Measurements from ENCODE around the gene TMOD1.

The TMOD1 gene

GRCh38 chr9:97599314-97599846, 97.9 kb downstream of the TMOD1 start:
- no peak for DNase-seq (ENCODE audit: low spot score)
- ChIA-PET CTCF (interaction anchor here (0.5 to 2.4 kb wide), 45 partner anchors 8 to 1185 kb away, joined by 3 to 86 read pairs (median 5); partner anchors contain the start of genes TDRD7 and TSTD2), POLR2A (ENCODE audit: low non-redundant PET) (no interaction called here)
- TF ChIP-seq CTCF (conservative IDR thresholded peaks at IDR 0.05; ENCODE audit: low read depth): no peak
- H3K27ac ChIP-seq: no peak overlapping the region

DNA sequence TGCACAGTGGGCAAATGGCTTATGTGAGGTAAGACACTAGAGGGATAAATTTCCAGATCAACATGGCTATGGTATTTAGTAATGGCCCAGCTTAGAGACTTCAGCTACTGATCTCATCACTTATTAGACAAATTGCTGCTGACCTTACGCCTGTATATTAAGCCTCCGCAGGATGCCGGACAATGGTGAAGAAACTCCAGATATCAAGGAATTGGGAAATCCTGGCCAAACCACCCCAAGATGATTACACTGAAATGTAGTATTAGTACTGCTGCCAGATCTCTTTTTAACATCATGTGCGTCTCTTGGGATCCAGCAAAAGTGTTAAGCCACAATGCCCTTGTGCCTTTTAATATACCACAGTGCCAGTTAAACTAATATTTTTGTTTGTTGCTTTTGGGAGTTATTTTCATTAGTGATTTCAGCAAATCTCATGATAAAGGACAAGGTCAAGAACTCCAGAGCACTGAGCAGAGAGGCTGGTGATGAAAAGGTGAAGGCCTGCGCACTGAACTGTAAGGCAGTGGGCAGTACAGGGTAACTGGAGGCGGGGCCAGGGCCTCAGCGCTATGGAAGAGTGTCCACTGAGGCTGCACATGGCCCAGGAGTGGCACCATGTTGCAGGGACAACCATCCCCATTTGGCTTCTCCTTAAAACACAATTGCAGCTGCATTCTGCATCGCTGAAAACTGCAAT, 99.2 kb downstream of the TMOD1 start:
- no peak for DNase-seq (ENCODE audit: low spot score)
- ChIA-PET CTCF (interaction anchor here (0.6 to 0.7 kb wide), 3 partner anchors 114 to 159 kb away, joined by 3 read pairs; no protein-coding TSS in a partner anchor), POLR2A (ENCODE audit: low non-redundant PET) (no interaction called here)
- H3K27ac ChIP-seq: no peak overlapping the region
- TF ChIP-seq CTCF (conservative IDR thresholded peaks at IDR 0.05; ENCODE audit: low read depth): no peak

GRCh38 chr9:97601228-97601898, 99.9 kb downstream of the TMOD1 start:
- POLR2A ChIA-PET (ENCODE audit: low non-redundant PET): no interaction called here
- no peak for TF ChIP-seq CTCF (conservative IDR thresholded peaks at IDR 0.05; ENCODE audit: low read depth)
- CTCF ChIA-PET: interaction anchor here (0.6 to 0.7 kb wide), 3 partner anchors 14 to 121 kb away, joined by 3 read pairs; no protein-coding TSS in a partner anchor
- no peak for DNase-seq (ENCODE audit: low spot score)
- no peak overlapping the region for H3K27ac ChIP-seq

DNA sequence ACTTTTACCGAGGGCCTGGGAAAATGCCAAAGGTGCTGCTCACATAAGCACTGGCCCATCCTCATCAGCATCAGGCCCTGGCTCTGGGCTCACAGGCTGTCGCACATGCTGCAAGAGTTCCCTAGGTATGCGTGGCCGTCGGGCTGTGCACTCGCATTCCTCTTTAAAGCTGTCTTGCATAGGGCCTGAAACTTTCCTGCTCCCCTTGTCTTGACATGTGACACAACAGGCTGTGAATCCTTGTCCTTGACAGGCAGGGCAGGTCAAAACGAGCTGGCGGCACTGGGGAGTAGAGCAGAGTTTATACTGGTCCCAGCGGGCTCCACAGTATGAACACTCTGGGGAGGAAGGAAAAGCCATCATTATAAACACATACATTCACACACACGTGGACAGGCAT, 101.0 kb downstream of the TMOD1 start:
- ChIA-PET CTCF (interaction anchor here (1.4 kb wide), 1 partner anchor 13 kb away, joined by 5 read pairs; no protein-coding TSS in a partner anchor), POLR2A (ENCODE audit: low non-redundant PET) (no interaction called here)
- DNase-seq (ENCODE audit: low spot score): no peak
- TF ChIP-seq CTCF (conservative IDR thresholded peaks at IDR 0.05; ENCODE audit: low read depth): no peak
- H3K27ac ChIP-seq: no peak overlapping the region

GRCh38 chr9:97604901-97605645, 103.6 kb downstream of the TMOD1 start:
- ChIA-PET POLR2A (ENCODE audit: low non-redundant PET) (no interaction called here), CTCF (no interaction called here)
- no peak overlapping the region for H3K27ac ChIP-seq
- TF ChIP-seq CTCF (conservative IDR thresholded peaks at IDR 0.05; ENCODE audit: low read depth): no peak
- DNase-seq (ENCODE audit: low spot score): no peak

Data from RWPE1 (cell line).